Mucosa of gallbladder (tissue), 1 donor: ENCODE results near the gene CELF2. TPM values are rescaled to one million over a fixed set of nuclear protein-coding genes. Genes with fewer than 3 reads are reported as not detected.
"Not testable (repeated sequence)": the region's sequence is repeated elsewhere in the genome, so short reads cannot be mapped to it uniquely, and the experiment has no call there.

ENCODE experiments used
- DNase-seq: peaks from one replicate; pipeline ENCODE4 v3.0.0-alpha.2; 2020; ENCODE audit warnings: low spot score
- total RNA-seq: library from RNA; stranded (reverse); gene quantifications from one replicate; pipeline ENCODE4 v1.2.1, GENCODE V29; 2021
- donor health status: DM: no; HTN: no; CAD: no.

Gene CELF2
- total RNA-seq, 1 donor from 2014 or later: 24.6 TPM

DNA sequence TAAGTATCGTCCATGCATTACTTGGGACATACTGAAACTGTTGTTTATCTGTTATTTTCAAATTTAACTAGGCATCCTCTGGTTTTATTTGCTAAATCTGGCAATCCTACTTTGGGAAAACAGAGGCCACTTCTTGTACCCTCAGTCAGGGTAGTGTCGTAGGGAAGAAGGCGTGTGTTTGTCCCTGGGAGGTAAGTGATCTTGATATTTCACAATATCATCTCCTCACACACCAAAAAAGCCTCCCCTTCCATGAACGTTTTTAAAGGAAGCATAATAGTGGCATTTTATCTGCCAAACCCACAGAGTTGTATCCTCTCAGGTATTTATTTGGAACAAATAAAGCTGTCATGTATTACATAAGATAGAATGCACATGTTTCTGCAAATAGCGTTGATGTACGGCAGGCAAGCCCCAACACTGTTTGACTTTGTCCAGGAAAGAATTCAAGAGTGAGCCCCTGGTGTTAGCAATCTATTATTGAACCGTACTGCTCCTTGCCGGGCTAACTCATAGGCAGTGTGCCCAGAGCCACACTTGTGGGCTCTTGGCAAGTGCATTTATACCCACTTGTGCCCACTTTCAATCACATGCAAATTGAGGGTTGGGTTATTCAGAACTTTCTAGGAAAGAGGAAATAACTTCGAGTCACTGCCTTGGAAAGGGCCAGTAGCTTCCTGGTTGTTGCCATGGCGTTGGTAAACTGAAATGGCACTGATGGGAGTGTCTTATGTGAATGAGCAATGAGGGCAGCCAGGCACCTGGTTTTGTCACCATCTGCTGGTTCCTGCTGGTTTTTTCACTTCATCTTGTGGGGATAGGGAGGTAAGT lies 327.8 kb downstream of the CELF2 start:
- DNase-seq: no peak

DNA sequence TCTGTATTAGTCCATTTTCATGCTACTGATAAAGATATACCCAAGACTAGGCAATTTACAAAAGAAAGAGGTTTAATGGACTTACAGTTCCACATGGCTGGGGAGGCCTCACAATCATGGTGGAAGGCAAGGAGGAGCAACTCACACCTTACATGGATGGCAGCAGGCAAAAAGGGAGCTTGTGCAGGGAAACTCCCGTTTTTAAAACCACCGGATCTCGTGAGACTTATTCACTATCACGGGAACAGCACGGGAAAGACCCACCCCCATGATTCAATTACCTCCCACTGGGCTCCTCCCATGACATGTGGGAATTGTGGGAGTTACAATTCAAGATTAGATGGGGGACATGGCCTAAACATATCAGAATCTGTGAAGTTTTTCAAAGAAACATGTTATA lies 329.9 kb downstream of the CELF2 start:
- not testable (repeated sequence) for DNase-seq

DNA sequence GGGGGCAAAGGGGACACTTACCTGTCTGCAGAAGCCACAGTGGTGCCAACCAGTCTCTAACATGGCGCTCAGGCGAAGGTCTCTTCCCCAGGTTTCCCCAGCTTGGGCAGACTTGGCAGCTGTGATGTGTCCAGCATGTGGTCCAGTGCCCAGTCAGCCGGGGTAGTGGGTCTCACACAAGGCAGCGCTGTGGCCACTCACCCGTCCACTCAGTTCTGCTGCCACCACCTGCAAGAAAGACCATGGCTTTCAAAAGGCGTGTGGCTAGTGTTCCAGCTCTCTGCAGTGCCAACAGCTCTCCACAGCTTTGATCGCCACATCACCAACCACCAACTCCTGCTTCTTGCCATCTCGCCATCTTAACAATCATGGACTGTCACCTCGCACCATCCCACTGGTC lies 334.1 kb downstream of the CELF2 start:
- no peak for DNase-seq

DNA sequence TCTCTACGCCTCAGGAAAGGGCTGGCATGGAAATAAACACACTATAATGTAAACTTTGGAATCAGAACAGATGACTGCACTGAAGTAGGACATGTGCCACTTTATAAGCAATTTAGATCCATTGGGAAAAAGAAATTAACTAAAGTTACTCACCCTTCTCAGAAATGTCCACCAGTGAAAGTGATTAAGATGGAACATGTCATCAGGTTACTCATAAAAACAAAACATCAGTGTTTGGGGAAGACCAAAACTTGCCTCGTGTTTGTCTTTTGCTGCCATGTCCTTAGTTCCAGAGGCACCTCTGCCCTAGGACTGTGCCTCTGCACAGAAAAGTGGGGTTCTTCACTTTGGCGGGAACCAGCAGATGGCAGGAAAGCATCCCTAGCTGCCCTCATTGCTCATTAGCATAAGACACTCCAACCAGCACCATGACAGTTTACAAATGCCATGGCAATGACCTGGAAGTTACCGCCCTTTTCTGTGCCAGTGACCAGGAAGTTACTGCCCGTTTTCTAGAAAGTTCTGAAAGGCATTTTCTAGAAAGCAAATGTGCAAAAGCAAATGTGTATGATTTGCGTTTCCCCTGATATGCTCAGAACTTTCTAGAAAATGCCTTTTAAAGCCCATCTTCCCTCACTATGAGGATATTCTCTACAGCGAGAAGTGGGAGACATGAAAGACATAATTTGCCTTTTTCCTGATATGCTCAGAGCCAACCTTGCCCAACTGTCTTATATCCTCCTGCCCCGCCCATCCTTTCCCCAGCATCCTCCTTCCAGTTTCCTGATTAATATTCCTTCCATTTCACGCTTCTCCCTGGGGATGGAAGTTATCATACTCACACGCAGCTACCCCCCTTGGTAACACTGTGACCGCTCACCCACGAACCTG lies 335.6 kb downstream of the CELF2 start:
- no peak for DNase-seq

DNA sequence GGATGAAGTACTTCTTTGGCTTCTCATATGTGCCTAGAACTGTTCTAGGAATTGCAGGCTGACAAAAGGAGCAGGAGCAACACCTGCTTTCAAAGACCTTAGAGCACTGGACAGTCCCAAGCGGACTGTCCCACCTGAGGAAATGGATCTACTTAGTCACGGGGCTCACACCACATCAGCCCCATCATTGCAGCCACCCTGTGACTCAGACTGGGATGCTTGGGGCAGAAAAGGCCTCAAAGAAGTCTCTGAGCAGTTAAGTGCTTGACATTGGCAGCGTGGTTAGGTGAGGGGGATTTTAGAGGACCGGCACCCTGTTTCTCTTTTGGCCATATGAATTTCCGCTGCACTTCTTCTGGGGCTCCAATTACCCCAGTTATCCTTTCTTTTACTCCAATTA lies 337.2 kb downstream of the CELF2 start:
- DNase-seq: no peak

DNA sequence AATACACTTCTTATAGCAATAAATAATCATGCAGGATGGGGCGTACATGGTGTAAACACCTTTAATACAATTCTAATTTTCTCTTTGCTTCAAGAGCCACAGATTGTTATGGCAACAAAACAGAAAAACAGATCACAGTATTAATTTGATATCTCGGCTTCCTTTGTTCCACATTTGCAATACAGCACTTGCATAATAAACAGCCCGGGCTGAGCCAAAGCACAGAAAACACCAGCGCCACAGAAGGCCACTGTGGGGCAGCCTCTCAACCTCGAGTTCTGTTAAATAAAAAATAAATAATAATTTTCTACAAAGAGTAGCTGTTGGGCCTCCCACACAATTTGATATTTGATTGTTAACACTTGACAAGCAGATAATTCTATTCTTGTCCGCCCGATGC lies 337.9 kb downstream of the CELF2 start:
- no peak for DNase-seq

DNA sequence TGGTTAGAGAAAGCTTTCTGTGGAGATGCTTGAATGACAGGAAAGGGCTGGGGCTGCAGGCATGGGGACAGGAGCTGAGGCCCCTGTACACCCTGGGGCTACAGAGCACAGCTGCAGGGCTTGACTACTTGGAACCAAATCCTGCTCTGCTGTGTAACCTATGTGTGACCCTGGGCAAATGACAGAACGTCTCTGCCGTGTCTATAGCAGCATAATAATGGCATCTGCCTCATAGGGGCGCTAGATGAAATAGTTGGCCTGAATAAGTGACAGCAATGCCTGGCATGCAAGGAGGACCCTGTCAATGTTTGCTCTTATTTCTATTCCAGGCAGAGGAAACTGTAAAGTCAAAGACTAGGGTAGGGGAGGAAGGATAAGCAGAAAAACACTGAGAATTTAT lies 339.8 kb downstream of the CELF2 start:
- no peak for DNase-seq

DNA sequence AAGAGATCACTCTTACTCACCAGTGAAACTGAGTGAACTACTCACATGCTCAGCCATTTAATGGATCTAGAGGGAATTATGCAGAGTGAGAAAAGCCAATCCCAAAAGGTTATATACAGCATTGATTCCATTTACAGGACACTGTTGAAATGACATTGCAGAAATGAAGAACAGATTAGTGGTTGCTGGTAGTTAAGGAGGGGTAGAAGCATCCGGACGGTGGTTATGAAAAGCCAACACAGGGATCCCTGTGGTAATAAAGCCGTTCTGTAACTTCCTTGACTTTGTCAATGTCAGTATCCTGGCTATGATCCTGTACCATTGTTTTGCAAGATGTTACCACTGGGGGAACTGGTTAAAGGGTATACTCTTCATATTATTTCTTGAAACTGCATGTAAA lies 340.3 kb downstream of the CELF2 start:
- no peak for DNase-seq

DNA sequence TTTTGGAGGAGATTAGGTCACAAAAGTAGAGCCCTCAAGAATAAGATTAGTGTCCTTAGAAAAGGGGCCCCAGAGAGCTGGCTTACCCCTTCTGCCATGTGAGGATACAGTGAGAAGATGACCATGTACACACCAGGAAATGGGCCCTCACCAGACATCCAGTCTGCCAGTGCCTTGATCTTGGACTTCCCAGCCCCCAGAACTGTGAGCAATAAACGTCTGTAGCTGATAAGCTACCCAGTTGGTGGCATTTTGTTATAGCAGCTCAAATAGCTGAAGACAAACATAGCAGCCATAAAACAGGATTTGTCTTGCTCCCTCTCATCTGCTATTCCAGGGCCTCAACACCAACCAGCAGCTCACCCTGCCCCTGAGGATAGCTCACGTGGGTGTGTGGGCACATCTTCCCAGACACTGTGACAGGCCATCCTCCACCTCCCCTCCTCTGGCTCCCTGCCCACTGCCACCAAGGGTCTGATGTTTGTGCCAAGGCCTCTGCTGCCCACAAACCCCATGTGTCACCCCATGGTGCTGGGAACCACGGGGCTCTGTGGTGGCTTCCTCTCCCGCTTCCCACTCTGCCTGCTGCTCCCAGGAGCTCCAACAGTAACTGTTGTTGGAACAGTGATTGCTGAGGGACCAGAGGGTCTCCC lies 341.4 kb downstream of the CELF2 start:
- no peak for DNase-seq

DNA sequence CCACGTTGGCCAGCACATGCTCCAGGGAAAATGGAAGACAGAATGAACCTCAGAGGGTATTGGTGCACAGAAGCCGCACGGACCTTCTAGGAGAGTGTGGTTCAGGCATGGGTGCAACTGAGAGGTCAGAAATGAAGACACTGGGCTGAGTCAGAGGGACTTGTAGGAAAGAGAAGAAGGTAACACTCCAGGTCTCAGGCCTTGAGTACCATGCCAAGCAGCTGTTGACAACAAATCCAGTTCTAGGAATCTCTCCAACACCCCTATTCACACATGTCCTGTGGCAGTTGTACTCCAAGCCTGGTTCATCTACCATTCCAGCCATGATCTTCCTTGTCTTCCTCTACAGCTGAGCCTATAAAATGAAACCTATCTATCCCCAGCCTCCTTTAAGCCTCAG lies 342.2 kb downstream of the CELF2 start:
- no peak for DNase-seq

DNA sequence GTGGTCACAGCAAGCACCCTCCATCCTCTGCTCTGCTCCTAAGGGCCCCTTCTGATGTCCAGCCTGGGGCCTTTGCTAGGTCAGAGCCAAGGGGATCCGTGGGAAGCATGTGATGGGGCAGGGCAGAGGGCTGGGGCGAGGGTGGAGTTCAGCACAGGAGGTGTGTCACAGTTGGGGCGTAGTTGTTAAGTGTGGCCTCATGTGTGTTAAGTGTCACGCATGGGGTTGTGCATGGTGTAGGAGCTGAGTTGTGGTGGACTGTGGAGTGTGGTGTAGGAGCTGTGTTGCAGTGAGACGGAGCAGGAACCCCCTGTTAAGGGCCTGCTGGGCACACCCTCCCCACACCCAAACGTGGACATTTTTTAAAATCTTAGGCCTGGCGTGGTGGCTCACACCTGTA lies 345.8 kb downstream of the CELF2 start:
- no peak for DNase-seq

DNA sequence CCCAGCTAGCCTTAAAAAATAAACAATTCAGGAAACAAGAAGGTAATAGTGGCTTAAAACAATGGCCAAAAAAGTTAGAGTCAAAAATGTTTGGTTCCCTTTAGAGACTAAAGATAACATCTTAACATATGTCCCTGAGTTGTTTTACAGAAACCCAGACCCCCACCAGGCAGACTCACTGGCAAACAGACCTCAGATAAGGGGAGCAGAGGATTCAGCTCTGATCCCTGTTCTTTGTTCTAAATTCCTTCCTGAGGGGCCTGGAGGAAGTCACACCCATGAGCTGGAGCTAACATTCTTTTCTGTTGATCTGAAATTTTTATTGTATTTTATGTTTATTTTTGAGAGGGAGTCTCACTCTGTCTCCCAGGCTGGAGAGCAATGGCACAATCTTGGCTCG lies 346.6 kb downstream of the CELF2 start:
- no peak for DNase-seq

DNA sequence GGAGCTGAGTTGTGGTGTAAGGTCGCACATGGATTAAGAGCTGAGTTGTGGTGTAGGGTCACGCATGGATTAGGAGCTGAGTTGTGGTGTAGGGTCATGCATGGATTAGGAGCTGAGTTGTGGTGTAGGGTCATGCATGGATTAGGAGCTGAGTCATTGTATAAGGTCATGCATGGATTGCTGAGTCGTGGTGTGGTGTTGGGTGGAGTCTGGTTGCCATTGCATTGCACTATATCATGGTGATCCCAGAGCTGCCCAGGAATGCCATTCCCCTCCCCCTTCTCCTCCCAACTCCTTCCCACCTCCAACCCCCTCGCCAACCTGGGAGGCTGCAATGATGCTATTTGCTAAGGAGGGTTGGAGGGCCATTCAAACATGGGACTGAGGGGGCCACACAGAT lies 349.2 kb downstream of the CELF2 start:
- DNase-seq: not testable (repeated sequence)

DNA sequence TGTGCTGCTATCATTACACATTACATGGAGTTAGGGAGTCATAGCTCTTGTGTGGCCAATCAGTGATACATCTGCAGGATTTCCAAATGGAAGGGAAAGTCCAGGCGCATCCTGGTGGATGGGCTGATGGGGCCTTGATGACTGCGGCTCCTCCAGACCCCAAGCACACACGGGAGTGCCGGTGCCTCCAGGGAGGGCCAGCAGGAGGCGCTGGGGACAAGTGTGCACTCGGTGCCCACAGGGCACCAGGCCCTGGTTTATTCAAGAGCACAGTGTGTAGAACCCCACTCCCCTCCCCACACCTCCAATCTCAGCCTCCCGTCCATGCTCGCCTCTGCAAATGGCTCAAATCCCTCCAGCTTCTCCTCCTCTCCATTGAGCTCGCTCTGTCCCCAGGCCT lies 349.8 kb downstream of the CELF2 start:
- DNase-seq: no peak

DNA sequence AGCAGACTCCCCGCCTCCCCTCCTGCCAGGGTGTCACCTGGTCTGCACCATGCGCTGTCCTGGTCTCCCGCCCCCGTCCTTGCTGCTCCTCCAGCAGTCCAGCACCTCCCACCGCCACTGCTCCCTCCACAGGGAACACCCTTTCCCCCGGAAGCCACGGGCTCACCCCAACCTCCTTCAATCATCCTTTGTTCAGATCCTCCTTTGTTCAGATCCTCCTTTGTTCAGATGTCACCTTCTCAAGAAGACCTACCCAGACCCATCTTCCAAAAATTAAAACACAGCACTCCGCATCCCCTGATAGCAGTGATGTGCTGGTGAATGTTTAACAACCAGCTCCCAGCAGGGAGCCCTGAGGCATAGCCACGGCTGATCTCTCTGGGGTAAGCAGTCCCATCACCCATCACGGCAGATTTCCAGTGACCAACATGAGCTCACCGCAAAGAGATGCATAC lies 356.1 kb downstream of the CELF2 start:
- no peak for DNase-seq

DNA sequence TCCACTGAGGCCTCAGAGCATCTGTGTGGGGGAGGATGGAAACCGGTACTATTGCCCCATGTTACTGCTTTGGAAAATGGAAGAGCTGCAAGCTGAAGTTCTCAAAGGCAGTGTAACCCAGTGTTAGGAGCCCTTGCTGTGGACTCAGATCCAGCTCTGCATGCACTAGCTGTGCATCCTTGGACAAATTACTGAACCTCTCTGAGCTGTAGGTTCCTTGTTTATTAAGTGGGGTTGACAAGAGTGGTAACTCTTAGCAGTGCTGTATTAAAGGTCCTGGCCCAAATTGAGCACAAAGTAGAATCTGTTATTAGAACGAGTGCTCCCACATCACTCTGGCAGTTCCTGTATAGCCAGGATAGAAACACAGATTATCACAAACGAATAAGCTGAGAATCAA lies 359.6 kb downstream of the CELF2 start:
- no peak for DNase-seq

DNA sequence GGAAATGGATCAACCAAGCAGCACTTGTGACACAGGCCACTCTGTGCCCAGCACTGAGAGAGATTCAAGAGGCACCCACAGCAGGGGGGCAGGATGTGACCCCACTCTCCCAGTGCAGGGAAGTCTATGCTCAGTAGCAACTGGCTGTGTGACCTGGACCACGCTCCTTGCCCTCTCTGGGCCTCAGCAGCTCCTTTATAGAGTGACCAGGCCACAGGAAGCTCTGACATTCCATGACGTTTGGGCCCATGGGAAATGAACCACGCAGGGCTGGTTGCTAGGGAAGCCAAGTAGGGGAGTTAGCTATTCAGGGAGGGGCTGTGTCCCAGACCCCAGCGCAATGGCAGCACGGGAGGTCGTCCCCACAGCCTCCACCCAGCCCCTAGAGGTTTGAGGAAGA lies 361.2 kb downstream of the CELF2 start:
- DNase-seq: no peak

DNA sequence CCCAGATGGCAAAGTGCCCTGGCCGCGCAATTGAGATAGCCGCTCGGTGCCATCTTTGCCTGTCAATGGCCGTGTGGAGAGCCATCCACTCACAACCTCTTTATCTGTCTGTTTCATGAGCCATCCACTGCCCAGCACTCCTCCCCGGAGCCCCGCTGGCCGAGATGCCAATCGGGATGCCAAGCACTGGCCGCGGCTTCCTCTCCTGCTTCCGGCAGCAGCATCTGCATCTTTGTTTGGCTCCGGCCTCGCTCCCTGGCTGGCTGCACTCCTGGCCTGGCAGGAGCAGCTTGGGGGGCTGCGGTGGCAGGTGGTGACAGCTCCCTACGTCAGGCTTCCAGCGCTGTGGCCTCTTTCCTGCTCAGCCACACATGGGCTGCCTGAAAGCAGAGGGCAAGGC lies 362.1 kb downstream of the CELF2 start:
- DNase-seq: no peak

DNA sequence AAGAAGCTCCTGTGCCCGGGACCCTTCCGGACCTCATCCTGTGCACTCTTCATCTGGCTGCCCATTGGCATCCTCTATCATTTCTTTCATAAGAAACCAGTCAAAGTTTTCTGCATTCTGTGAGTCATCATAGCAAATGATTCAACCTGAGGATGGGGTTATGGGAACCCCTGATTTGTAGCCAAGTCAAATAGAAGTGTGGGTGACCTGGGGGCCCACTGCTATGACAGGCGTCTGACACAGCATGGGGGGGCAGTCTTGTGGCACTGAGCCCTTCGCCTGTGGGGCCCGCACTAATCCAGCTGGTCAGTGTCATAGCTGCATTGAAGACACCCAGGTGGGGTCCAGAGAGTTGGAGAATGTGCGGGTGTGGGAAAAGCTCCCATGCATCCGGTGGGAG lies 363.4 kb downstream of the CELF2 start:
- no peak for DNase-seq

DNA sequence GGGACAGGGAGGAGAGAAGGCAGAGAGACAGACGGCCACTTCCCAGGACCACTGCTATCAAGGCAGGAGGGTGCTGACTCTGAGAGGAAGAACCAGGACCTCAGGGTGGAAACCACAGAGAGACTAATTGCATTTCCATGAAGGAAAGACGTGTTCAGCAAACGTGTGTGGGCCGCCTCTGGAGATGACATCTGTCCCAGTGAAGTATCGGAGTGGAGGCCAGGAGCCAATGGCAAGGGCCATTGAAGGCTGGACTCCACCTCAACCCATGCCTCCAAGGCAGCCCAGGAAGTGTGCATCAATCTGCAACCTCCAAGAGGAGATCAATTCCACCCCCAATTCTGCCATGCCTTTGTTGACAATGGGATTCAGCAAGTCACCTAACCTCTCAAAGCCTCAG lies 363.8 kb downstream of the CELF2 start:
- no peak for DNase-seq

DNA sequence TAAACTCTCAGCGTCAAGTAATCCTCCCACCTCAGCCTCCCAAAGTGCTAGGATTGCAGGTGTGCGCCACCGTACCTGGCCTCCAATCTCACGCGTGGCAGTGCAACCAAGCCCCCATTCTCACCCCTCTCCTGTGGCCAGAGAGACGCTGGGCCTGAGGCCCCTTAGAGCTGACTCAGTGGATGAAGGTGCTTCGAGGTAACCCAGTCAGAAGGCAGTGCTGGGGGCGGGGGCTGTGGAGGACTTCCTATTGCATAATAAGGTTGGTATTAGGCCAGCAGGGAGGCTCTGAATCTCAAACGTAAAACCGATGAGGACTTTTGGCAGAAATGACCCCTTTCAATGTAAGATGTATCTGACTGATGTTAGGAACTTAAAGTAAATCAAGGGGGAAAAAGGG lies 364.5 kb downstream of the CELF2 start:
- DNase-seq: no peak

DNA sequence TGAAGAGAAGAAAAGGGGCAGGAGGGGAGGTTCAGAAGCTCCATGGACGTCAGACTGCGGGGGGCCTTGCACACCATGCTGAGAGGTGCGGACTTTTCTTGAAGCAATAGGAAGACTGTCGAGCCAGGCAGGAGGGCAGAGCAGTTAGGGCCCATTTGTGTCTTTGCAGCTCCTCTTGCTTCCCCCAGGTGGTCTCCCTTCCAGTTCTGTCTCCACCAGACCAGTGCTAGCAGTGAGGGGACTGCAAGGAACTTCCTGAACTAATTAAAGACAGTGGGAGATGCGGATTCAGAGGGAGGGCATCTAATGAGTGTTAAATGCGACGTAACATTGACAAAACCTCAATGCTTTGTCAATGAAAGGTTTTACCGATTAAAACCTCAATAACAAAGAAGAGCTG lies 368.4 kb downstream of the CELF2 start:
- DNase-seq: no peak
